ENCODE data around the gene TMEM94. TPM values are rescaled to one million over a fixed set of nuclear protein-coding genes. Genes with fewer than 3 reads are reported as not detected.

The TMEM94 gene
- total and polyA plus RNA-seq, 2 of the 13 experiments (the other 11 are each of a cell fraction or from before 2014, with no cell fraction given) = 32.6 to 134 TPM

- no peak for TF ChIP-seq HBP1 (CRISPR knock-in tag; IDR thresholded peaks at IDR 0.05; ENCODE audit: low read depth)
- no peak for TF ChIP-seq PCBP1 (IDR thresholded peaks at IDR 0.05; ENCODE audit: borderline replicate concordance, low read depth, low read length)
- TF ChIP-seq CHCHD3 (CRISPR knock-in tag; IDR thresholded peaks at IDR 0.05) = 0 out of 2 replicates have a peak, but pooled peaks have one; percentile 63
- no peak for TF ChIP-seq HNF1A (IDR thresholded peaks at IDR 0.05; ENCODE audit: low read depth)
- peak; percentile 26; the same call in 1 of the 2 replicates for TF ChIP-seq HNF1A (CRISPR knock-in tag; IDR thresholded peaks at IDR 0.05; ENCODE audit: borderline replicate concordance)
- 0 out of 2 replicates have a peak, but pooled peaks have one; percentile 18 for TF ChIP-seq SMAD9 (CRISPR knock-in tag; IDR thresholded peaks at IDR 0.05)
- TF ChIP-seq AGO2 (optimal IDR thresholded peaks at IDR 0.05; ENCODE audit: low read depth, low read length) = peak; percentile 69
- TF ChIP-seq ZNF691 (CRISPR knock-in tag; IDR thresholded peaks at IDR 0.05; ENCODE audit: borderline replicate concordance, low read depth) = peak; percentile 68; the same call in 1 of the 2 replicates
- no peak for TF ChIP-seq REXO4 (CRISPR knock-in tag; IDR thresholded peaks at IDR 0.05; ENCODE audit: borderline replicate concordance)
- TF ChIP-seq ZNF784 (CRISPR knock-in tag; IDR thresholded peaks at IDR 0.05; ENCODE audit: borderline replicate concordance) = 0 out of 2 replicates have a peak, but pooled peaks have one; percentile 4
- peak; percentile 78 for TF ChIP-seq TAF15 (IDR thresholded peaks at IDR 0.05; ENCODE audit: low read depth, low read length, poor library complexity, severe bottlenecking)
- peak; percentile 60; the same call in 1 of the 2 replicates for TF ChIP-seq ZNF441 (CRISPR knock-in tag; IDR thresholded peaks at IDR 0.05; ENCODE audit: borderline replicate concordance)
- TF ChIP-seq ZFX (CRISPR knock-in tag; IDR thresholded peaks at IDR 0.05; ENCODE audit: low read depth) = peak; percentile 48
- TF ChIP-seq ZNF678 (CRISPR knock-in tag; IDR thresholded peaks at IDR 0.05) = peak; percentile 73
- TF ChIP-seq RBFOX2 (IDR thresholded peaks at IDR 0.05; ENCODE audit: low read depth, low read length) = peak; percentile 67; the same call in 1 of the 2 replicates
- TF ChIP-seq NR1H2 (CRISPR knock-in tag; IDR thresholded peaks at IDR 0.05; ENCODE audit: borderline replicate concordance, low read depth) = peak; percentile 44; the same call in 1 of the 2 replicates
- peak; percentile 4 for TF ChIP-seq ZNF781 (CRISPR knock-in tag; IDR thresholded peaks at IDR 0.05; ENCODE audit: borderline replicate concordance, not compliant biosample characterization)
- TF ChIP-seq YEATS4 (CRISPR knock-in tag; IDR thresholded peaks at IDR 0.05; ENCODE audit: borderline replicate concordance) = peak; percentile 37; the same call in 1 of the 2 replicates
- TF ChIP-seq POGK (CRISPR knock-in tag; conservative IDR thresholded peaks at IDR 0.05) = peak; percentile 60; the same call in 1 of the 2 replicates
Observed at GRCh38 chr17:75457047-75457654, 716 bp downstream of the TMEM94 start (continued).

All from HepG2 (cell line).